Left lung (tissue), 10 donors: ENCODE data around the gene TPST2. TPM values are rescaled to one million over a fixed set of nuclear protein-coding genes. Genes with fewer than 3 reads are reported as not detected.

Source experiments
- ATAC-seq: fragments of 200-7000 bp; cut with Tn5 transposase; one replicate; pipeline ENCODE4 v1.9.1; 2020; ENCODE audit warnings: moderate library complexity
- DNase-seq, 4 donors: peaks; one replicate each; pipeline ENCODE4 v3.0.0-alpha.2; 2013 to 2020
- H3K27ac ChIP-seq, 2 donors: fragments of 200-600 bp; sonication (generic) in 1 of 2; one replicate each; pipeline versions ENCODE4 v1.5.0 to v1.8.0; 2020 to 2021
- H3K27me3 ChIP-seq, 2 donors: fragments of 200-600 bp; sonication (generic) in 1 of 2; one replicate each; pipeline versions ENCODE4 v1.5.0 to v1.8.0; 2020 to 2021
- H3K36me3 ChIP-seq, 2 donors: fragments of 200-600 bp; sonication (generic) in 1 of 2; one replicate each; pipeline versions ENCODE4 v1.5.0 to v1.8.0; 2020 to 2021
- H3K4me1 ChIP-seq, 2 donors: fragments of 200-600 bp; one replicate each; pipeline ENCODE4 v1.8.0; 2021
- H3K4me3 ChIP-seq, 2 donors: fragments of 200-600 bp; sonication (generic) in 1 of 2; one replicate each; pipeline versions ENCODE4 v1.5.0 to v1.8.0; 2020 to 2021; ENCODE audit warnings: mild to moderate bottlenecking in 1 of 2
- H3K9me3 ChIP-seq, 2 donors: fragments of 200-600 bp; sonication (generic) in 1 of 2; one replicate each; pipeline versions ENCODE4 v1.5.0 to v1.8.0; 2020 to 2021
- CTCF ChIP-seq, 2 donors: fragments of 200-600 bp; sonication (generic) in 1 of 2; IDR thresholded peaks; one replicate each; pipeline versions ENCODE4 v1.5.0 to v1.8.0; 2021; ENCODE audit warnings: antibody characterized with exemption in 2 of 2
- intact Hi-C, 2 donors: fragments of 100-400 bp; cut with DNase I; formaldehyde crosslinking; loops; one replicate each; pipeline versions ENCODE4 v1.11.2 to v1.14.2; 2022
- polyA plus RNA-seq, 6 donors: library from polyadenylated mRNA; unstranded; fragments of 120-200 nt; gene quantifications; one replicate each; pipeline ENCODE4 v1.2.1, GENCODE V29; 2013; ENCODE audit not compliant: insufficient read length in 6 of 6
- total RNA-seq, 2 donors: library from RNA; stranded (reverse); fragmentation: NEBNext Ultra II Directional; extraction: Animal tissue kit (Norgen Biotek cat#: 25700); gene quantifications; one replicate each; pipeline ENCODE4 v1.2.1, GENCODE V29; 2021
- donor health status: DM: no; HTN: yes; CAD: no.
- donor health status: DM: no; HTN: no; CAD: no.

The TPST2 gene
- total and polyA plus RNA-seq, 8 donors = 23.3 to 69.0 (median 29.0) TPM

GRCh38 chr22:26581633-26582168, 8.2 kb downstream of the TPST2 start:
- intact Hi-C loops = no loop called here
- TF ChIP-seq CTCF (IDR thresholded peaks at IDR 0.05) = no peak
- H3K27ac ChIP-seq = no peak overlapping the region
- no peak for ATAC-seq
- H3K36me3 ChIP-seq = peaks cover 0 to 18% of the 10 kb centered on the region in 2 donors
- no peaks in the 10 kb centered on the region for H3K27me3 ChIP-seq
- DNase-seq = no peak
- H3K9me3 ChIP-seq = no peaks in the 10 kb centered on the region
- peaks cover 20 to 75% of the 10 kb centered on the region in 2 donors for H3K4me1 ChIP-seq
- H3K4me3 ChIP-seq = no peak overlapping the region

GRCh38 chr22:26581026-26581425, 8.9 kb downstream of the TPST2 start:
- Histone ChIP-seq H3K4me3 (no peak overlapping the region), H3K27ac (no peak overlapping the region), H3K27me3 (no peaks in the 10 kb centered on the region), H3K36me3 (peaks cover 0 to 18% of the 10 kb centered on the region in 2 donors), H3K4me1 (peaks cover 19 to 75% of the 10 kb centered on the region in 2 donors), H3K9me3 (no peaks in the 10 kb centered on the region)
- intact Hi-C loops = no loop called here
- ATAC-seq (no peak), DNase-seq (no peak)
- TF ChIP-seq CTCF (IDR thresholded peaks at IDR 0.05) = no peak

- Histone ChIP-seq H3K27ac (peak overlapping the region in 1 of 2 donors; percentile 70), H3K9me3 (no peaks in the 10 kb centered on the region), H3K4me3 (no peak overlapping the region), H3K4me1 (peaks cover 15 to 75% of the 10 kb centered on the region in 2 donors), H3K27me3 (no peaks in the 10 kb centered on the region), H3K36me3 (peaks cover 0 to 18% of the 10 kb centered on the region in 2 donors)
- no peak for TF ChIP-seq CTCF (IDR thresholded peaks at IDR 0.05)
- no peak for ATAC-seq
- DNase-seq = no peak
- intact Hi-C loops = no loop called here
Observed at GRCh38 chr22:26580240-26580962, 9.5 kb downstream of the TPST2 start.

GRCh38 chr22:26579331-26579886, 10.5 kb downstream of the TPST2 start:
- DNase-seq = peak in 1 of 4 donors; percentile 87
- Histone ChIP-seq H3K36me3 (peaks cover 0 to 18% of the 10 kb centered on the region in 2 donors), H3K4me1 (peaks cover 5 to 75% of the 10 kb centered on the region in 2 donors), H3K9me3 (no peaks in the 10 kb centered on the region), H3K4me3 (no peak overlapping the region), H3K27ac (peak overlapping the region in 1 of 2 donors; percentile 70), H3K27me3 (no peaks in the 10 kb centered on the region)
- TF ChIP-seq CTCF (IDR thresholded peaks at IDR 0.05) = no peak
- peak; percentile 56 for ATAC-seq
- intact Hi-C loops = no loop called here

GRCh38 chr22:26577081-26577480, 12.9 kb downstream of the TPST2 start:
- no peaks in the 10 kb centered on the region for H3K27me3 ChIP-seq
- H3K36me3 ChIP-seq = peaks cover 0 to 10% of the 10 kb centered on the region in 2 donors
- peaks cover 5 to 92% of the 10 kb centered on the region in 2 donors for H3K4me1 ChIP-seq
- TF ChIP-seq CTCF (IDR thresholded peaks at IDR 0.05) = no peak
- ATAC-seq (no peak), DNase-seq (no peak)
- no peak overlapping the region for H3K27ac ChIP-seq
- intact Hi-C loops = no loop called here
- no peak overlapping the region for H3K4me3 ChIP-seq
- H3K9me3 ChIP-seq = no peaks in the 10 kb centered on the region
